Panc1 (cell line): ENCODE results near the gene COL27A1.

Experiments used
- CTCF ChIP-seq: fragments of 450-650 bp; IDR thresholded peaks from 2 replicates; pipeline ENCODE4 v1.5.1; 2017; ENCODE audit warnings: mild to moderate bottlenecking
- SIN3A ChIP-seq: IDR thresholded peaks from 2 replicates; pipeline ENCODE4 v1.6.1; 2012; ENCODE audit warnings: low read depth, mild to moderate bottlenecking, low read length, moderate library complexity, borderline replicate concordance; ENCODE audit not compliant: insufficient read depth

GRCh38 chr9:114210136-114210535, 54.8 kb downstream of the COL27A1 start:
- TF ChIP-seq CTCF (no peak), SIN3A (no peak)
